ENCODE results near the gene SPIN1.

Gene SPIN1

GRCh38 chr9:88437210-88438146, 49.2 kb downstream of the SPIN1 start:
- no peak for DNase-seq

GRCh38 chr9:88438811-88439210, 50.6 kb downstream of the SPIN1 start:
- no peak for DNase-seq

- no peak for DNase-seq
Measured at GRCh38 chr9:88441301-88442007, 53.2 kb downstream of the SPIN1 start.

- no peak for DNase-seq
Measured at GRCh38 chr9:88443480-88444113, 55.4 kb downstream of the SPIN1 start.

GRCh38 chr9:88446728-88447127, 58.5 kb downstream of the SPIN1 start:
- no peak for DNase-seq

GRCh38 chr9:88447431-88447830, 59.2 kb downstream of the SPIN1 start:
- no peak for DNase-seq

GRCh38 chr9:88451160-88451559, 62.9 kb downstream of the SPIN1 start:
- no peak for DNase-seq

- DNase-seq = no peak
Measured at GRCh38 chr9:88458716-88459465, 70.6 kb downstream of the SPIN1 start.

- no peak for DNase-seq
Measured at GRCh38 chr9:88460587-88461332, 72.5 kb downstream of the SPIN1 start.

GRCh38 chr9:88462191-88462590, 73.9 kb downstream of the SPIN1 start:
- DNase-seq = peak; percentile 14

- DNase-seq = no peak
Measured at GRCh38 chr9:88464851-88465250, 76.6 kb downstream of the SPIN1 start.

GRCh38 chr9:88468226-88468625, 80.0 kb downstream of the SPIN1 start:
- no peak for DNase-seq

- DNase-seq = no peak
Measured at GRCh38 chr9:88476491-88477271, 88.4 kb downstream of the SPIN1 start.

- DNase-seq = no peak
Measured at GRCh38 chr9:88477300-88477751, 89.1 kb downstream of the SPIN1 start.

- DNase-seq = no peak
Measured at GRCh38 chr9:88478246-88478645, 90.0 kb downstream of the SPIN1 start.

- no peak for DNase-seq
Measured at GRCh38 chr9:88481933-88482332, 93.7 kb downstream of the SPIN1 start.

GRCh38 chr9:88488166-88488565, 99.9 kb downstream of the SPIN1 start:
- DNase-seq = no peak

GRCh38 chr9:88494983-88495721, 106.9 kb downstream of the SPIN1 start:
- no peak for DNase-seq

- DNase-seq = no peak
Measured at GRCh38 chr9:88497224-88497623, 109.0 kb downstream of the SPIN1 start.

- no peak for DNase-seq
Measured at GRCh38 chr9:88498880-88499279, 110.6 kb downstream of the SPIN1 start.

Measured in 8988T (cell line).